GM12892 (cell line): ENCODE measurements around the gene DNAJC7.

Source experiments
- POLR2A ChIP-seq: IDR thresholded peaks from 2 replicates; pipeline ENCODE4 v1.6.1; 2011; ENCODE audit warnings: low read depth, low read length, control low read depth
- POLR2AphosphoS5 ChIP-seq: IDR thresholded peaks from 2 replicates; pipeline ENCODE4 v1.6.1; 2011; ENCODE audit warnings: low read depth, low read length, control low read depth

GRCh38 chr17:41988418-41988817 is 28.8 kb downstream of the DNAJC7 start:
- no peak for TF ChIP-seq POLR2A
- TF ChIP-seq POLR2AphosphoS5: no peak
